Astrocyte (in vitro differentiated cells and primary cell): ENCODE data around the gene NEU1.

Experiments used
- CTCF ChIP-seq: IDR thresholded peaks from 2 replicates; pipeline ENCODE4 v1.5.1; 2011; ENCODE audit warnings: low read depth, mild to moderate bottlenecking, inconsistent platforms, low read length, moderate library complexity; ENCODE audit not compliant: insufficient read depth
- EZH2 ChIP-seq: IDR thresholded peaks from 2 replicates; pipeline ENCODE4 v1.6.1; 2012; ENCODE audit warnings: mild to moderate bottlenecking, low read length, inconsistent platforms; ENCODE audit not compliant: insufficient read depth

- TF ChIP-seq CTCF (no peak), EZH2 (no peak)
These were observed 42.4 kb upstream of the NEU1 start for GRCh38 chr6:31905041-31905440.
